AG09319 (cell line): ENCODE measurements around the gene OR9G4.

ENCODE experiments used
- DNase-seq: peaks from one replicate; pipeline ENCODE4 v3.0.0-alpha.2; 2010; ENCODE audit warnings: low read depth; ENCODE audit errors: extremely low read depth
- CTCF ChIP-seq: IDR thresholded peaks from 2 replicates; pipeline ENCODE4 v1.5.1; 2011; ENCODE audit warnings: low read depth, mild to moderate bottlenecking, inconsistent platforms, low read length, moderate library complexity

Gene OR9G4

GRCh38 chr11:56740886-56741285, 7.6 kb downstream of the OR9G4 start:
- no peak for DNase-seq
- TF ChIP-seq CTCF: no peak

GRCh38 chr11:56740107-56740506, 8.4 kb downstream of the OR9G4 start:
- no peak for TF ChIP-seq CTCF
- DNase-seq: no peak

- DNase-seq: no peak
- TF ChIP-seq CTCF: no peak
Observed at GRCh38 chr11:56720513-56720912, 28.0 kb downstream of the OR9G4 start.

- DNase-seq: no peak
- no peak for TF ChIP-seq CTCF
Observed at GRCh38 chr11:56716379-56716854, 32.1 kb downstream of the OR9G4 start.

GRCh38 chr11:56714206-56714605, 34.3 kb downstream of the OR9G4 start:
- DNase-seq: no peak
- TF ChIP-seq CTCF: no peak

GRCh38 chr11:56706486-56706885, 42.0 kb downstream of the OR9G4 start:
- TF ChIP-seq CTCF: no peak
- DNase-seq: no peak

- TF ChIP-seq CTCF: no peak
- no peak for DNase-seq
Observed at GRCh38 chr11:56705784-56706396, 42.6 kb downstream of the OR9G4 start.
